GM18502 (cell line): Measurements from ENCODE around the gene MEF2D.
A peak's percentile ranks its signal among the peaks of the same experiment; 100 is the strongest.

Experiments
- ATAC-seq: cut with Tn5 transposase; IDR thresholded peaks from one replicate; pipeline ENCODE4 v1.9.1; 2021; ENCODE audit warnings: mild to moderate bottlenecking; ENCODE audit not compliant: unreplicated experiment, poor library complexity

The MEF2D gene

DNA sequence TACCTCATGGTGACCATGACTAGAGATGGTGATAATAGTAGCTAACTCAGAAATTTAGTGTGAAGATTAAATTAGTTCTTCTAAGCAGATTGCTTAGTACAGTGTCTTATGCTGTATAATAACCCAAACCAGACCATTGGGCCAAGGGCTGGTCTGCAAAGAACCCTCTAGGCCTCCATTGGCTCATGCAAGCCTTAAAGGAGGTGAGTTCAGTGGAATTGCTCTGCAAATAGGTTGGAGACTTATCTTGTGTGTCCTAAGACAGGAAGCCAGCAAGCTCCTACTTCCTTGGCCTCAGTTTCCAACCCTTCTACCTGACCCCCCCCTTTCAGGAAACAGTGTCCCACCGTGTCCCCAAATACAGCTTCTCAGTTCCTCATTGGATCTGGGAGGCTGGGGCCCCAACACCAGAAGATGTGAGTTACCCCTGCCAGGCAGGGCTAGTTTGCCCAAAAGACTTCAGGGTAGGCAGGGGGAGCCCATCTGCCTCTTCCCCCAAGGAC is 1.9 kb upstream of the MEF2D start:
- ATAC-seq = no peak

DNA sequence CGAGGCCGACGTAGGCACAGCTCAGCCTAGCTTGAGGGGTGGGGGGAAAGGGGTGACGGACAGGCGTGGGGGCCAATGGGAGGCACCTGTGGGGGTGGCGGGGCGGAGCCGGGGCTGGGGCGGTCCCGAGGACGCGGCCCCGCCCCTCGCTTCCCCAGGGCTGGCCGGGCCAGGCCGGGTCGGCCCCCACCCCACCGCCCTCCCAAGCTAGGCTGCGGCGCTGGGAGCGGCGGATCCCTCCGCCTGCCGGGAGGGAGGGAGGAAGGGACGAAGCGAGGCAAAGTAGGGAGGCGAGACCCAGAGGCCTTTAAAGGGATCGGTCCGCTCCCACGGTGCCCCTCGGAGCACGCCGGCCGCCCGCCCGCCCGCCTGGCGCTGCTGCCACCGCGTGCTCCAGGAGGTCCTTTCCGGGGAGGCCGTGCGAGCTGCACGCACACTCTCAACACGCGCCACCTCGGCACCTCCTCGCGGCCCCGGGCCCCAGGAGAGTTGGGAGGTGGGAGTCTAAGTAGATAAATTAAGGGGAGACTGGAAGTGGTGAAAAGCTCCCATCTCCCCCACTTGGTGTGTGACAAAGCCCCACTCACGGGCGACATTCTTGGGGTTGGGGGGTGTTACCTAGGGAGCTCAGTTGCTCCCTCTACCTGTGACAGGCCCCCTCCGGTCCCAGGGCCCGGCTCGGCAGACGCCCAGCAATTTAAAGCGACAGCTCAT is 375 bp upstream of the MEF2D start:
- ATAC-seq = peak; percentile 46

DNA sequence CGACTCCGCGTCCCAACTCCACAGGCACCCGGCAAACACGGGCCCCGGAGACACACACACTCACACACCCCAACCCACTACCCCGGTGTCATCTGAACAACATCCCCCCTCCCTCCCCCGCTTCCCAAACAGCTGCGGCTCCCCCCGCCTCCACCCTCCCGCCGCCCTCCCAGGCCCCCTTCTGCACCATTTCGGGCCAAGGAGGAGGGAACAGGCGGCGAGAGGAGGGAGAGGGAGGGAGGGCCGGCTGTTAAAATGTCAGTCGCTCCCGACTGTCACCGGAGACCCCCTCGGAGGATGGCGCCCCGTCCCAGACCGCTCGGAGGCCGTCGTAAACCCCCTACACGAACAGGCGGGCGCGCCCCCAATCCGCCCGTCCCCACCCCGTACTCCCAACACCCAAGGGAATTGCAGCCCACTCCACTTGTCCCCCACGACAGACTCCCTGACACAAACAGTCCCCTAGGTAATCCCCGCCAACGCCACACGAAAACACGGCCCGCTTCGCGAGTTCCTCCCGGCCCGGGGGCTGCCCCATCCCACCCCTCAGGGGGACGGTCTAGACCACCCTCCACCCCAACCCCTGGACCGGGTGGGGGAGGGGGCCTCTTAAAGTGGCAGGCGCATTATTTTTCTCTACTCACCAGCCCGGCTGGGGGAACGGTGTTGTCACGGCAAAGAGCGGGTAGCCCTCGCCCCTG is 583 bp downstream of the MEF2D start:
- ATAC-seq = peak; percentile 1

DNA sequence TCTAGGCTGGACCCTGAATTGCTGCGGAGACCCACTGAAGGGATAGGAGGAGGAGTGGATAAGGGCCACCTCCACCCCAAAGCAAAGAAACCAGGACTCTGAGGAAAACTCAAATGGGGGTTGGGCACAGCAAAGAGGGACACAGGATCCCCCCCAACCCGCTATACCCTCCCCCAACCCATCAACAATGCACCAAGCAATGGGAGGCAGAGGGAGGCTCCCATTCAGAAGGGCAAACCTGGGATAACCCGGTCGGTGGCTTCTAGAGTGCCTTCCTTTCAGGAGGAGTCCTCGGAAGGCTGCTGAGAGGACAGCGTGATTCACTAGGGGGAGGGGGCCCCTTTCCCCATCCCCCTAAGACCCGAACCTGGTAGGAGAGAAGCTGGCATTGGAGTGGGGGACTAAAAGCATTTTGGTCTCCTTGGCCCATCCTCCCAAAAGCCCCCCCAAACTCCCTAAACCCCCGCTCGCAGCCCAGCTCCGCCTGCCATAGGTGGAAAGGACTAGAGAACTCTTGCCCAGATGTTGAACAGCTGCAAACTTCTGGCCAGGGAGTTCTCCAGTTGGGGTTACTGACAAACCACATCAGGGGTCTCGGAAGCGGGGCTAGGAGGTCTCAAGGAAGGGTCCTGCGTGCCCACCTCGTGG is 1.3 kb downstream of the MEF2D start:
- ATAC-seq = no peak

DNA sequence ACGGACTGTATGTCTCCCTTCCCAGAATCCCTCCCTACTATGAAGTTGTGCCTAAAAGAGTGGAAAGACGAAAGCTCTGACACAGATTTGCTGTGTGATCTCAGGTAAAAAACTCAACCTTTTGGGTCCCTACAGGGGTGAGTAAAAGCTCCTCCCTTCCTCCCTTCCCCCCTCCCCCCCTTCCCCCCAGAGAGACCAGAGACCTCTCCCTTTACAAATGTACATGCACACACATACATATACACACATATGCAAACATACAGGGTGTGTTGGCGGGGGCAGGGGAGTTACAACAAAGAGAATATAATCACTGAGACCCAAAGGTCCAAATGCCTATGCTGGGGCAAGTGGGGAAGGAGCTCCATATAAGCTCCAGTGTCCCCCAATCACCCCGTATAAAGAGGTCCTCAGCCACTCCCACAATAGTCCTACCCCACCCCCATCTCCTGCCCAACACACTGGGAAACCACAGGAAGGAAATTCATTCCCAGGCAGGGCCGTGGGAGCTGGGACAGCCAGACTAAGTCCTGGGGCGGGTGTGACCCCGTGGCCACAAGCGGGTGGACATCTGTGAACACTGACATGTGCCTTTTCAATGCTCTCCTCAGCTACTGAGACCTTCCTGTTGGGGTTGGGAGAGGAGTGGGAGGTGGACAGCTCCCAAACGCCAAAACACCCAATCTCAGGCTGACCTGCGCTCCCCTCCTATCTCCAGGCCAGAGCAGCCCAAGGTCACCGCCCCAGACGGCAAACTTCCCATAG is 2.0 kb downstream of the MEF2D start:
- no peak for ATAC-seq

DNA sequence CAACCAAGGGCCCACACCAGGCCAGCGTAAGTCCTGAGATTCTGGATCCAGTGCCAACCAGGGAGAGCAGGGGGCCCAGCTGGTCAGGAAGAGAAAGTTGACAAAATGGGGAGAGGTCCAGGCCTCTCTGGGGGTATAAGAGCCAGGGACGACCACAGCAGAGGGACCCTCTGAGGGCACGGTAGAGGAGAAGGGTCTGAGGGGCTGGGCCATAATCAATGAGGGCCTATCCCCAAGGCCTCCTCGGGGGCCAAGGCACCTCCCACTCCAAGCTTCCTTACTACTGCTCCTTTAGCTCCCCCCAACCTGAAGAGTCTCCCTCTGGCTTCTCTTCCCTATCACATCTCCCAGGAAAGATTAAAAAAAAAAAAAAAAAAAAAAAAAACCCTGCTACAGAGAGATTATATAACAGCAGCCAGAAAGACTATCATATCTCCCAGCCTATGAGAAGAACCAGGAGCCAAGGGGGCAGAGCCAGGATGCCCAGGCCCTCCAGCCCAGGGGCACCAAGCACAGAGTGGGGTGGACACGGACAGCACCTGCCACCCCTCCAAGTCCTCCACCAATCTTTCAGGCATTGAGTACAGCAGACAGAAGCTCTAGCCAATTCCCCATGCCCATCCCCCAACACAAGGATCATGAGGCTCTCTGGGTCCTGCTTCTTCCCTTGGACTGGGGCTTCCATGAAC is 2.7 kb downstream of the MEF2D start:
- ATAC-seq = no peak

DNA sequence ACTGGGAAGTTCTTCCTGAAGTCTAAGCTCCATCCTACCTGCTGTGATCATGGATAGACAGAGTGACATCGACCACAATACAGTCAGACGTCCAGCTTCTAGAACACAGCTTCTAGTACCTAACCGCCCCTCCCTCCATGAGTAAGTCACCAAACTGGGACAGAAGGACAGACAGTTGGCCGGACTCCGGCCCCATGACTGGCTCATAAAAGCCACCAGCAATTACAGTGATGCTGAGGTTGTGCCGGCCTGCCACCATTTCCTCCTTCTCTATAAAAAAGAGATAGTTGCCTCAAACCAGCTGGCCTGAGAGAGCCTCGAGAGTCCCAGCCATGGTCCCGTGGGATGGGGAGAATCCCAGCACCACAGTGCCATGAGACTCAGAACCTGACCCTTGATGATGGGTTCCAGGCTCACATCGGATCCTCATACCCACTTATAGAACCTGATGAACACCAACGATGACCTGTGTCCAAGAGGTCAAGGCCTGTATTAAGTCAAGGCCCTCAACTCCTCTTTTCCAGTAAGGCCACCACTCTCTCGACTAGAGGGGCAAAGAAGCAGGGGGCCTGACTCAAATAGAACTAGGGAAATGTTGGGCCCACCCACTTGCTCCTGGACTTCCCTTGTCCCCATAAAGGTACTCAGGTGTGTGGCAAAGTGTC is 3.4 kb downstream of the MEF2D start:
- ATAC-seq = no peak

DNA sequence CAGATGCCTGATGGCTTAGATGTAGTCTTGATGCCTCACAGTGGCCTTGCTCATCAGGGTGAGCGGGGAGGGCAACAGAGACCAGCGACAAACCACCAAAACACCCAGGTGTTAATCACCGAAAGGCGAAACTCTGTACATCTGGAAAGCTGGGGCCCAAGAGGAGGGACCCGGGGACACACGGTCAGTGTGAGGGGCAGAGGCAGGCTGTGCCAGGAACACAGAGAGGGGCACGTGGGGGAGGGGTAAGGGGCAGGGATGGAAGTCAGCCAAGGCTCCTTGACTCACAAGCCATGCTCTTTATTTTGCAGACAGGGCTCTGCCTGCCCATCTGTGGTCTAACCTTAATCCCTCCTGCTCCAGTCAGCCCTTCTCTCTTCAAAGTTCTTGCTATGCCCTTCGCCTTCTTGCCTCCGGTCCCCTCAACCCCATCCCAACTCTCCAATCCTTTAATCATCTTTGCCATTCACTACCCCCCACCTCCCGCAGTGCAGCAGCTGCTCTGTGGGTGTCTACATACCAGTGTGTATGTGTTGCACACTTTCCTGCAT is 4.3 kb downstream of the MEF2D start:
- no peak for ATAC-seq

DNA sequence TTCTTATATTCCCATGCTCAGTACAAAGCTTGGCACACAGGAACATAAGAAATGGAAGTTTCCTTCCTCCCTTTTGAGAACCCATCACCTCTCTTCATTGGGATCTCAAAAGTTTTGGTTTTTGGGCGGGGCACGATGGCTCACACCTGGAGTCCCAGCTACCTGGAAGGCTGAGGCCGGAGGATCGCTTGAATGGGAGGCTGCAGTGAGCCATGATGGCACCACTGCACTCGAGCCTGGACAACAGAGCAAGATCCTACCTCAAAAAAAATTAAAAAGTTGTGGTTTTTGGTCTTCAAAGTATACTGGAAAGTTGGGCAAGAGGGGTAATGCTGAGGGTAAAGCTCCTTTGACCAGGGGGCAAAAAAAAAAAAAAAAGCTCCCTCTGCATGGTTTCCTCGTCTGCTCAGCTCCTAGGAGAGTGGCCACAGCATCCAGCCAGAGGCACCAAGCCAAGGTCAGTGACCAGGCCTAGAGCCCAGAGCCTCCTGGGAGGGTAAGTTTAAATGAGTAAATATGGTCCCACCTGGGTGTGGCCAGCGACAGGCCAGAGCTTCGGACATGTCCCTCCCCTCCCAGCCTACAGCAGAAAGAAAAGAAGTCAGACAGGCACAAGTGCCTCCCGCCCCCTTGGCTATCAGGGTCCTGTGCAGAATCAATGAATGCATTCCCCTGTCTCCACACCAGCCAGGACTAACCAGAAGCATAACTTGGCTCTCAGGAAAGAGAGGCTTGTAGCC is 5.0 kb downstream of the MEF2D start:
- ATAC-seq = no peak

DNA sequence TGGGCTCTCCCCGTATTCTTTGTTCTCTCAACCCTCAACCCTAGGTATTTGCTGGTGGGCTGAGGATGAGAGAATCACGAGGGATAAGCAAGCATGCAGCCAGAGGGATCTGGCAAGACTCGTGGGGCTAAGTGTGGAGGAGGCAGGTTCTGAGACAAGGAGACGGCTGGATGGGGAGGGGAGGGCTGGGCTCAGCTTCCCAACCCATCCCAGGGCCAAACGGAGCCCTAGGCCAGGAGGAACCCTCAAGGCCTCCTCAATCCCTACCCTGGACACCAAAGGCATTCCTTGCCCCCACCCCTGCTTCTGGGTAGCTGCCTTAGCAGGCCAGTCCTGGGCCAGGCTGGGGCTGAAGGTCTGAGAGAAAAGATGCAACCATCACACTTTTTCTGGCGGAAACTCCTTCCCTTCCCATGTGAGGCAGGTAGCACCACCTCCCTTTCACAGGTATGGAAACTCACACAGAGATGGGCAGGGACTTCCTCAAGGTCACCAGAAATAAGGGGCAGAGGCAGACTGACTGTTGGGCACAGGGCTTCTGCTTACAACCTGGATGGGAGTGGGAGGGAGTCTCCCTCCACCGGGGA is 6.2 kb downstream of the MEF2D start:
- ATAC-seq = no peak

DNA sequence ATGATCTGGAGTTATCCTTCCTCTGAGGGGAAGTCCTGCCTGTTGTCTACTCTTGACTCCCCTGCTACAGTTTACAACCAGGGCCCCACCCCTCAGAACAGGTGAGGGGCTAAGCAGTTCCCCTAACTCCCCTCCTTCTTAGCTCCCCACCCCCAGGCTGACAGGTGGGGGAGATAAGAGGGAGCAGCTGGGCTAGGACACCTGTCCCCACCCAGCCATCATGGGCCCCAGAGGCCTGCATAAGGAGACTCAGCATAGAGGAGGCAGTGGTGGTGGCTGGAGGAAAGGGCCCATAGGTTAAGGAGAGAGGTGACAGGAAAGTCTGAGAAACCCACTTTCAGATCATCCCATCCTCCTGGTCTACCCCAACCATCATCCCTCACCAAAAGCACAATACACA is 6.8 kb downstream of the MEF2D start:
- no peak for ATAC-seq

DNA sequence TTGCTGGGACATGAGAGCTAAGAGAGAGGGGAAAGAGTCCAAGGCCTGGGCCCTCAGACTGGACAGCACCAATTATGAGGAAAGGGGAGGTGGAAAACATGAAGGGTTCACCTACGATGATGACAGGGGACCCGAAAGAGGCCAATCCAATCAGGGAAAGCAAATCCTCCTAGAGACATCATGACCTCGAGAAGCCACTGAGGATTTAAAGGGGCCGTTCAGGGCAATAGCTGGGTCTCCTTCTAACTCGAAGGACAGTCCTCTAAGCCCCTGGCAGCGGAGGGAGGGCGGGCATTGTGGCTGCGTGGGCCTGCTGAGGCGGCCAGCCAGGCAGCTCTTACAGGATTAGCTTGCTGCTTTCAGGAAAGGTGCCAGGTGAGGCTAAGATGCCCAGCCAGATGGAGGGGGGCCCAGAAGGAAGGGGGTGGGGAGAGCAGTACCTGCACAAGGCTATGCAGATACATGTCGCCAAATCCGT is 7.4 kb downstream of the MEF2D start:
- no peak for ATAC-seq

DNA sequence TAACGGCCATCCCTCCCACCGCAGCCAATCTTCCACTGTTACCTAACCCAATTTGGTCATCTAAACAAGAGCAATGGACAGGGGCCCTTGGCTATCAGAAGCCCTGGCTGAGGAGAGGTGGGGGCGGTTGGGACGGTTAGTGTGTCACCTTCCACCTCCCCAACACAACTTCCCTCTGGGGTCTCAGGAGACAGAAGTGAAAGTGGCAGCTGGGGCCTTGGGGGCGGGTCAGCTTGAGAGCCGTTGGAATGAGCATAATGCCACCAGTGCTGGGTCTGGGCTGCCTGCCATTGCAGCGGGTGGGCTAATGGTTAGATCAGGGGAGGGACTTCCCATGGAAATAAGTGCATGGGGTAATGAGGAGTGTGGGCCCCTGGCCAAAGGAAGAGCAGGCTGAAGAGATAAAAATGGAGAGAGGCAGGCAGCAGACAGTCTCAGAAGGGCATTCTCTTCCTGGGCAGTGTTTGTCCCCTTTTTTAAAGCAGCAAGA is 7.9 kb downstream of the MEF2D start:
- no peak for ATAC-seq

DNA sequence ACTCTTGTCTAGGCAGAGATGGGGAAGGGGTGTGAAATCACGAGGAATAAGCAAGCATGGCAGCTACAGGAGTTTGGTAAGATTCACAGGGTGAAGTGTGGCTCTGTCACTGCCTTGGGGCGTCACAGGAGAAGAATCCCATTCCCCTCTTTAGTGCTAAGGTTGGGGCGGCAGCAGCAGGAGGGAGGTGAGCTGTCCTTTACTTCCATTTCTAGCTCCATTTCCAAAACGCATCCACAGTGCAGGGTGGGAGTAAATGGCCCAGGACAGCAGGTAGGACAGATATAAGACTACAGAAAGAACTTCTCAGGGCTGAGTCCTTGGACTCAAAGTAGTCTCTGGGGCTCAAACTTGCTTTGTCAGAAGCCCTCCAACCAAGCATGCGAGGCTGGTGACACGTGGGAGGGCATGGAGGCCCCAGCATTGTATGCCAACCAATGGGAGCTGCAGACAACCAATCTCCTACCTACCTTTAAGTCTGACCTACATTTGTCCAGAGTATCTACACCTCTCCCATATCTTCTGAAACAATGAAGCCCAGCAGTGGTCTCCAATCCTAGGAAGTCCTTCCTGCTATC is 8.5 kb downstream of the MEF2D start:
- no peak for ATAC-seq

DNA sequence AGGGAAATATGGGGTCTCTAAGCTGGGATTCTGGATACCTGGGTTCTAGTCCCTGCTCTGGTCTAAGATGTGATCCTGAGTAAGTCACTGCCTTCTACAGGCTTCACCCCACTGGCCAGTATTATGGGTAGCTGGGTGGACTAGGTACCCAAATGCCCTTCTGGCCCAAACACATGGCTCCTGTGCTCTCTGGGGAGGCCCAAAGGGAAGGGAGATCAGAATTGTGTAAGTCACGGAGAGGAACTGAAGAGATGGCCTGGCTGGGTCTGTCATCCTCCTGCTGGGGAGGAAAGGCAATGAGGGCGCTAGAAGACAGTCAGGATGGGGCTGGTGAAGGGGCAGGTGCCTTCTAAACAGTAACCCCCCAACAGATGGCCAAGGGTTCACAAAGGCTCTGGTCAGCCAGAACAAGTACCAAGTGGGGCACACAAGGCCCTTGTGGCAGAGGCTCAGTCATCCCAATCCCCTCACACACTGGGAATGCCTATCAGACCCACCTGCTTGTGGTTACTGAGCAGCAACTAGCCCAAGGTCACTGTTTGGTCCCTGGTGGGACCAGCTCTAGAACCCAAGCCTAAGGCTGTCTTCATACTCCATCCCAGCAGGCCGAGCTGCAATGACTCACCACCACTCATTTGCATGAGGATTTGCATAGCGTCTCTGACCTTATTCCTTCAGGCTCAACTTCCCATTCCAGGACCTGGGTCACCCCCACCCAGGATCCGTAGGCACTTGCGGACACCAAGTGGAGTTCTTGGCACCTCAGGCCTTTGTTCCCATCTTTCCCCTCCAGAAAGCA is 9.2 kb downstream of the MEF2D start:
- ATAC-seq = no peak

DNA sequence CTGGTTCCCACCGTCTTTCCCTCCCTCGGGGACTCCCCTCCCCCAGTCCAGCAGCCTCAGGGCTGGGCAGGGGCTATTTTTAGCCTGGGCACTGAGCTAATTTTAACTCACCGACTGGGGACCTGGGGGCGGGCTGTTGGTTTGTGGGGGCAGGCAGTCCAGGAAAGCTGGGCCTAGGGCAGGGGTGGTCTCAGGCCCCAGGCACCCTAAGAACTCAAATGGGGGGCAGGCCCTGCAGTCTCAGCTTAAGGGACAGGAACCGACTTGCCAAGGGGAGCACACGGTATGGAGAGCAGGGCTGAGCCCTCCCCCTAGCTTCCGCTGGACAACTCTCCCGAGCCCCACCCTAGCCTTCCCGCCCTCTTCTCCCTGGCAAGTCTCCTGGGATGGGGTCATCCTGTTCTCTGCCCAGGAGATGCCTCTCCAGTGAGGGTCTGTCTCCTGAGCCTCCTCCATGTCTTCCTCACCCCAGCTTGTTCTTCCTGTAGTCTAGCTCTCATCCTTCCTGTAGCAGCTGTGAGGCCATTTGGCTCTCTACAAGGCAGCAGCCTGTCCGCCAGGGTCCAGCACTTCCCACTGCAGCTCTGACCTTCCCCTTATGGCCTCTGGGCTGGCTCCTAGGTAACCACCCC is 10.1 kb downstream of the MEF2D start:
- no peak for ATAC-seq
